Activated T-helper 17 cell treated with anti-CD3 and anti-CD28 coated beads, Interleukin-2, amount 50 U/mL, for 72 hours (primary cell): ENCODE results near the gene KRT71. TPM values are rescaled to one million over a fixed set of nuclear protein-coding genes. Genes with fewer than 3 reads are reported as not detected.

Experiments used
- ATAC-seq: fragments of 150-1000 bp; cut with Tn5 transposase; replicated peaks from 2 replicates; pipeline ENCODE4 v1.10.0; 2021; ENCODE audit warnings: mild to moderate bottlenecking, moderate library complexity
- H3K27ac Mint-ChIP-seq: one replicate; pipeline ENCODE4 v1.8.0; 2022; ENCODE audit warnings: mixed read lengths
- H3K27me3 Mint-ChIP-seq: one replicate; pipeline ENCODE4 v1.8.0; 2022; ENCODE audit warnings: mixed read lengths
- H3K36me3 Mint-ChIP-seq: one replicate; pipeline ENCODE4 v1.8.0; 2022; ENCODE audit warnings: low read depth, mild to moderate bottlenecking, mixed read lengths
- H3K4me1 Mint-ChIP-seq: one replicate; pipeline ENCODE4 v1.8.0; 2022; ENCODE audit warnings: mixed read lengths
- H3K4me3 Mint-ChIP-seq: one replicate; pipeline ENCODE4 v1.8.0; 2022; ENCODE audit warnings: mild to moderate bottlenecking, mixed read lengths
- H3K9me3 Mint-ChIP-seq: one replicate; pipeline ENCODE4 v1.8.0; 2022; ENCODE audit warnings: mixed read lengths
- total RNA-seq, 2 donors: library from RNA; stranded (reverse); gene quantifications; one replicate each; pipeline ENCODE4 v1.2.3, GENCODE V29; 2022

KRT71 gene
- total RNA-seq, 2 donors from 2014 or later, result not detected

DNA sequence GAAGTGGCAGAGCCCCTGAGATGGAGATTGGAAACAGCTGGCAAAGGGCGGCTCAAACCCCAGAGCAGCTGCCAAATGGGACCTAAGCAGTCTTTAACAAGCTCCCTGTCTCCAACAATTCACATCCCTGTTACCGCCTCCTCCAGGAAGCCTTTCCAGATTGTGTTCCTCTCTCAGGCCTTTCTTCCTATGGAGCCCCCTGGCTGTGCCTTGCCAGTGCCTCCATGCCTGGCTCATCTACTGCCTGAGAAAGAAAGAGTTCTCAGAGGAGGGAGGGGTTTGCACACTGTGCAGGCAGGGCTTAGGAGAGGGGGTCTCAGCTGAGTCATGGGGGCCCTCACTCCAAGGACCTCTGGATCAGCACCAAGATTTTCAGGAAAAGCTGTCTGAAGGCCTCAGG is 29.5 kb upstream of the KRT71 start:
- peaks cover 5% of the 10 kb centered on the region for H3K27me3 Mint-ChIP-seq
- H3K27ac Mint-ChIP-seq, result no peak overlapping the region
- no peak overlapping the region for H3K4me3 Mint-ChIP-seq
- H3K9me3 Mint-ChIP-seq, result no peaks in the 10 kb centered on the region
- no peak for ATAC-seq
- H3K4me1 Mint-ChIP-seq, result peaks cover 10% of the 10 kb centered on the region
- no peaks in the 10 kb centered on the region for H3K36me3 Mint-ChIP-seq

DNA sequence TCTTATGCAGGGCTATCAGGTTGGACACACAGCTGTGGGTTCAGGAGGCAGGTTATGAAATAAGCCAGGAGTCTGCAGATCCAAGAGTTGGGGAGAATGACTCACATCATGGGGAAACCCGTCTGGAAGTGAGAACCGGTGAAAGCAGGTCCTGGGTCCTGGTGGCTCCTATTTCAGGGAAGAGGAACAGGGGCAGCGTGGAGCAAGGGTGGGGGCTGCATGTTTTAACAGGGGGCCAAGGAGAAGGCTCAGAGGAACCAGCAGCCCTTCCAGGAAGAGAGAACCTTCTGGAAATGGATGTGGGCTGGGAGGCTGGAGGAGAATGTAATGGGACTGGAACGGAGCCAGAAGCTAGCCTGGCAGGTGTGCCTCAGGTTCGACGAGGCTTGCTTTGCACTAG is 28.5 kb upstream of the KRT71 start:
- no peaks in the 10 kb centered on the region for H3K9me3 Mint-ChIP-seq
- no peaks in the 10 kb centered on the region for H3K36me3 Mint-ChIP-seq
- H3K27me3 Mint-ChIP-seq, result peaks cover 5% of the 10 kb centered on the region
- ATAC-seq, result no peak
- H3K4me3 Mint-ChIP-seq, result no peak overlapping the region
- H3K4me1 Mint-ChIP-seq, result peaks cover 10% of the 10 kb centered on the region
- H3K27ac Mint-ChIP-seq, result no peak overlapping the region

DNA sequence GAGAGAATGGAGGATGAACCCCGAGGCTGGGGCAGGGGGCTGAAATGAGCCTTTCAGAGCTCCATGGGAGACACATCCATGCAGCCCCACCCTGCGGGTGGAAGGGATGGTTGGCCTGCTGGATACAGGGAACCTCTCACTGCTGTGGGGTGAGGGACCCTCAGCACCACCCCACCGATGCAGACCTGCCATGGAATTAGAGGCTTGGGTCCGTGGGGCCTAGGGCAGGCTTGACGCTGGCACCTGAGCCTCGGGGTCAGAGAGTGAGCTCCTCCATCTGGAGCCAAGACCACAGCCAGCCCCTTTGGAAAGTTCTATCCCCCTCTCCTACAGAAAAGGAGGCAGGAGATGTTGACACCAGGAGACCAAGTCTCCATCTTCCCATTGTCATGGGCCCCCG is 28.1 kb upstream of the KRT71 start:
- no peaks in the 10 kb centered on the region for H3K9me3 Mint-ChIP-seq
- peaks cover 6% of the 10 kb centered on the region for H3K27me3 Mint-ChIP-seq
- ATAC-seq, result no peak
- no peak overlapping the region for H3K4me3 Mint-ChIP-seq
- no peaks in the 10 kb centered on the region for H3K36me3 Mint-ChIP-seq
- peaks cover 5% of the 10 kb centered on the region for H3K4me1 Mint-ChIP-seq
- H3K27ac Mint-ChIP-seq, result no peak overlapping the region

DNA sequence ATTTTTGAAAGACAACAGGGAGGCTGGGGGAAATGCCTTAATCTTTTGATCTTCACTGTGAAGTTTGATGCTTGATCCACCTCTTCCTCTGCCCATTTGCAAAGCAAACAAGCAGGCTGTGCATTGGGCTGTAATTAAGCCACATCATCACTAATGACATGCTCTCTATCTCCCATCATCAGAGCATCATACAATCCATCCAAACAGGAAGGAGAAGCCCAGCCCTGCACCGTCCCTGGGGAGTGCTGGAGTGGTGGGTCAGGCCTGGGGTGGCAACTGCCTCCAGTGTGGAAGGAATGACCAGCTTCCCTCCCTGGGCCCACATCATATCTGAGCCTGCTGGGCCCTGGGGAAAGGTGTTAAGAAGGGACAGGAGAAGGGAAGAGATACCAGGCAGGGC is 27.6 kb upstream of the KRT71 start:
- no peaks in the 10 kb centered on the region for H3K9me3 Mint-ChIP-seq
- H3K4me3 Mint-ChIP-seq, result no peak overlapping the region
- H3K36me3 Mint-ChIP-seq, result no peaks in the 10 kb centered on the region
- peaks cover 9% of the 10 kb centered on the region for H3K27me3 Mint-ChIP-seq
- peaks cover 4% of the 10 kb centered on the region for H3K4me1 Mint-ChIP-seq
- H3K27ac Mint-ChIP-seq, result no peak overlapping the region
- ATAC-seq, result no peak

DNA sequence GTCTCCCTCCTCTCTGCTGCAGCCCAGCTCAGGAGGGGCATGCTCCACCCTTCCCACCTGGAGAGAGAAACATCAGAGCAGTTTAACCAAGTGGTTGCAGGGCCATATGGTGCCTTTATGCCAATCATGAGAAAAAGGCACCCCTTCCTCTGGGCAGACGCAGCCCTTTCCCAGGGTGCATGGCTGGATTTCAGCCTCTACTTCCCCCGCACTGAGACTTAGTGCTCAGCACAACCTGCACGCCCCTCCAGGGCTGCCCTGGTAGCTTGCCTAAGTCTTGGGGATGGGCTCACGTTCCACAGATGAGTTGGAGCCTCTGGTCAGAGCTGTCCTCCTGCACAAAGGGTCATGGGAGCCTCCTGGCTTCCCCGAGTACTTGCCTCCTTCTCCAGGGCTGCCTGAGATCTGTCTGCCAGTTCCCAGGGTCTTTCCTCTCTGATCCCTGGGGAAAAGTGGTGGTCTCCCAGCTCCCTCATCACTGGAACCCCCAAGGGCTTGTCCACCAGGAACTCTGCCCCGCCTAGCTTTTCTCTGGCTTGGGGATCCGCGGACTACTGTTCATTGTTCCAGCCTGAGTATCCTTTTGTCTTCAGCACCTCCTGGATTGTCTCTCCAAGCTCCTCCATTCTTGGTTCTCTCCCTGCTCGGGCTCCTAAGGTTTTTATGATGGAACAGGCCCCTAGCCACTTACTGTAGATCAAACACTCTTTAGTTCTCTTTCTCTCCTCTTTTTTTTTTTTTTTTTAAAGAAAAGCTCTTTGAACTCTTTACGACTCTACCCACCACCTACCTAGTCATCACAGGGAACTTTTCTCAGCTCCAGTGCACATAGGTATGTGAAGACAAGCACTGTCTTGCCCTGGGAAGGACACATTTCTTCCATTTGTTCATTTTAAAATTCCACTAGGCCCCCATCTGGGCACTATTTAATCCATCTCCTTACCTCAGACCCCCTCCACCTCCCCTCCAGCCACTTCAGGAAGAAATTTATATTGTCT is 26.8 kb upstream of the KRT71 start:
- Mint-ChIP-seq H3K9me3 (no peaks in the 10 kb centered on the region), H3K36me3 (no peaks in the 10 kb centered on the region), H3K4me1 (no peaks in the 10 kb centered on the region), H3K4me3 (no peak overlapping the region), H3K27me3 (peaks cover 9% of the 10 kb centered on the region), H3K27ac (no peak overlapping the region)
- ATAC-seq, result no peak

DNA sequence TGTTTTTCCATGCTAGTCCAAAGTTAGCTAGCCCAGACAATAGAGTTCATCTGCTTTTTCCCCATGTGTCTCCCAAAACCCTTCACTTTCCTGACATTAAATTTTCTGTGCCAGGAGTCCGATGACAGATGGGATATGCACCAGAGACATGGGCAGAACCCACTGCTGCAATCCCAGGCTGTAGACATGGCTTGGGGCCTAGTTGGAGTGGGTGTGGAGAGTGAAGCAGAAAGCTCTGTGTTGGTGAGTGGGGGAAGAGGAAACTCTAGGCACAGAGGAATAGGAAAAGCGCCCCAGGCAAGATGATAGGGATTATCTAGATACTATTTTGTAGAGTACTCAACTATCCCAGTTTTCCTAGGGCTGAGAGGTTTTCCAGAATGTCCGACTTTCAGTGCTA is 25.5 kb upstream of the KRT71 start:
- Mint-ChIP-seq H3K4me3 (no peak overlapping the region), H3K36me3 (no peaks in the 10 kb centered on the region), H3K27me3 (peaks cover 9% of the 10 kb centered on the region), H3K4me1 (no peaks in the 10 kb centered on the region), H3K9me3 (no peaks in the 10 kb centered on the region), H3K27ac (no peak overlapping the region)
- ATAC-seq, result no peak

DNA sequence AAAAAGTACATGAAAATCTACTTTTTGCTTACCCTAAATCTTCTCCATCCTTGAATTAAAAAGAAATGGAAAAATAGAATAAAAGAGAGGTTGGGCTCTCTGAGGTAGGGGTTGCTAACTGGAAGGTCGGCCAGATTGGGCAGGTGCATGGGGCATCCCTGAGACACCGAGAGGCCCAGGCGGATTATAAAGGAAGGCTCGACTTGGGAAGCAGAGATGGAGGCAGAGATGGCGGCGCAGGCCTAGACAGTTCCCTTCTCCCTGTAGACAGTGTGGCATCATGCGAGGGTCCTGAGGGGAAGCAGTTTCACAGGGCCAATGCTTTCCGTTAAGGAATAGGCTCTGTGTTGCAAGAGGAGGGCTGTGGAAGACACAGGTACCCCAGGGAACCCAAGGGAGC is 24.4 kb upstream of the KRT71 start:
- Mint-ChIP-seq H3K27ac (no peak overlapping the region), H3K4me3 (no peak overlapping the region), H3K9me3 (no peaks in the 10 kb centered on the region), H3K27me3 (peaks cover 14% of the 10 kb centered on the region), H3K36me3 (no peaks in the 10 kb centered on the region), H3K4me1 (no peaks in the 10 kb centered on the region)
- no peak for ATAC-seq

DNA sequence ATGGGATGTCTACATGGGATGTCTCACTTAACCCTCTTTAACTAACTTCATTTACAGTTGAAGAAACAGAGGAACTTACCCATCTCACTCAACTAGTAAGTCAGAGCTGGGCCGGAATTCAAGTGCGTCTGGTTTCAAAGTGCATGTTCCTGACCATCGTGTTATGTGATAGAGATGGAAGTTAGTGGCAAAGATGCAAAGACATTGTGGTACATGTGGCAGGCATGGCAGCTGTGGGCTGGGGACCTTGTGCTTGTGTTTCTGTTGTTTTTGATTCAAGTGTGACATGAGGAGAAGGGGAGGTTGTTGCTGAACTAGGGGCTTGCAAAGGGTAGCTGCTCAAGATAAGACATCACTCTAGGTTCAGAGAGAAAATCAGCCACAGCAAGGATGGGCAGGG is 23.0 kb upstream of the KRT71 start:
- no peak overlapping the region for H3K27ac Mint-ChIP-seq
- no peak for ATAC-seq
- H3K4me3 Mint-ChIP-seq, result no peak overlapping the region
- no peaks in the 10 kb centered on the region for H3K9me3 Mint-ChIP-seq
- H3K27me3 Mint-ChIP-seq, result peaks cover 14% of the 10 kb centered on the region
- no peaks in the 10 kb centered on the region for H3K4me1 Mint-ChIP-seq
- no peaks in the 10 kb centered on the region for H3K36me3 Mint-ChIP-seq

DNA sequence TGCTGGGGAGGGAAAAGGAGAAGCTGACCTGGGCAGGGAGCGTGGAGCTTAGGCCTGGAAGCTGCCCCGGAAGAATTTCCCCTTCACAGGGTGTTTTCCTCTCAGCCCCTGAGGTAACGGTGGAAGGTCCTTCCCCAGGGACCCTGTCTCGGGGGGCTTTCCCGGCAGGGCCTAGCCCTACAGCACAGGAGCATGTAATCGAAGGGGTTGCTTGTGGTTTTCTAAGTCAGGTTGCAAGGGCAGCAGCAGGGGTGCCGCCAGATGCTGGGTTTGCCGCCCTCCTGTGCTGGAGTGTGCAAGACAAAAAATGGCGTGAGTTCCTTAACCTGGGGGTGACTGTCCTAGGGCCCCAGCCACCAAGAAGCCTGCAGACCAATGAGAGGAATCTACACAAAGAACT is 22.3 kb upstream of the KRT71 start:
- Mint-ChIP-seq H3K27ac (no peak overlapping the region), H3K4me1 (no peaks in the 10 kb centered on the region), H3K9me3 (no peaks in the 10 kb centered on the region), H3K36me3 (no peaks in the 10 kb centered on the region), H3K4me3 (no peak overlapping the region), H3K27me3 (peaks cover 11% of the 10 kb centered on the region)
- no peak for ATAC-seq

DNA sequence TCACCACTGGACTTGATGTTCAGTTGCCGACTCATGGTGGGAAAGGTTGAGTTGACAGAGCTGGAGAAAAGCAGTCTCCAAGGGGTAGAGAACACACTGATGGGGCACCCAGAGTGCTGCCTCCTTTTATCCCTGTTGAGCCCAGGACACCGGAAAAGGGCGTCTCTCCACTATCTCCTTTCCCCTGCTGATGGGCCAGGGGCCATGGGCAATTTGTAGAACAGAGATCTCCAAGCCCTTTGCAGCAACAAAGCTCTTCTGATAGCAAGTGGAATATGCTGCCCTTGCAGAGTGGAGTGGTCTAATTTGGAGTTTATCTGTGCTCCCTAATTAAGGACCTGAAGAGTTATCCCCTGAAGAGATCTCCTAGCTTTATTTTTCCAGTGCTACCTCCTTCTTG is 20.8 kb upstream of the KRT71 start, which contains the start of gene KRT74:
TSS of gene KRT74 (minus strand) at position 101 of the 400 bp plus-strand sequence. CDS start at position 35, 66 bp downstream.
- Mint-ChIP-seq H3K4me3 (no peak within 1 kb of the TSS), H3K36me3 (no peaks in the 10 kb centered on the region), H3K27ac (no peak within 1 kb of the TSS), H3K27me3 (peaks cover 13% of the 10 kb centered on the region), H3K4me1 (no peaks in the 10 kb centered on the region), H3K9me3 (no peaks in the 10 kb centered on the region)
- no peak for ATAC-seq

DNA sequence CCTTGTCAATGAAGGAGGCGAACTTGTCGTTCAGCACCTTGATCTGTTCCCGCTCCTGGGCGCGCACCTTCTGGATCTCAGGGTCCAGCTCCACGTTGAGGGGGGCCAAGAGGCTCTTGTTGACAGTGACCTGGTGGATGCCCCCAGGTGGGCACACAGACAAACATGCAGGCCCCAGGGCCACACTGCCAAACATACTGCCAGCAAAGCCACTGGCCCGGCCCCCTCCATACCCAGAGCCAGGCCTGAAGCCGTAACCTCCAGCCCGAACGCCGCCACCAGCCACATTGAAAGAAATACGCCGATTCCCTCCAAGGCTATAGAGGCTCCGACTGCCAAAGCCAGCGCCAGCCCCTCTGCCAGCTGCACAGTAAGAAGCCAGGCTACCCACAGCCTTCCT is 20.4 kb upstream of the KRT71 start:
- no peak for ATAC-seq
- Mint-ChIP-seq H3K4me1 (no peaks in the 10 kb centered on the region), H3K9me3 (no peaks in the 10 kb centered on the region), H3K27ac (no peak overlapping the region), H3K36me3 (no peaks in the 10 kb centered on the region), H3K4me3 (no peak overlapping the region), H3K27me3 (peaks cover 13% of the 10 kb centered on the region)

DNA sequence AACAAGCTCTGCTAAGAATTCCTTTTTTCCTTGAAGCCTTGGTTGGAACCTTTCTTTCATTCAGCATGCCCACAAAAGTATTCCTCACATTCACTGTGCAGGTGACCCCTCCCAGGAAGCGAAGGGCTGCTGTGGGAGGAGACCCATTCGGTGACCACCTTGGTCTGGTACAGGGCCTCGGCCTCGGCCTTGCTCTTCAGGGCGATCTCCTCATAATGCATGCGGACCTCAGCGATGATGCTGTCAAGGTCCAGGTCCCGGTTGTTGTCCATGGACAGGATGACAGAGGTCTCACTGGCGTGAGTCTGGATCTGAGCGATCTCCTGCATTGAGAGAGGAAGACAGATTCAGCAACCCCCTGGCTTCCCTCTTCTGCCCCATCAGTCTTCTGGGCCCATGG is 17.6 kb upstream of the KRT71 start:
- H3K27ac Mint-ChIP-seq, result no peak overlapping the region
- H3K9me3 Mint-ChIP-seq, result no peaks in the 10 kb centered on the region
- peaks cover 18% of the 10 kb centered on the region for H3K27me3 Mint-ChIP-seq
- H3K4me3 Mint-ChIP-seq, result no peak overlapping the region
- no peak for ATAC-seq
- H3K36me3 Mint-ChIP-seq, result no peaks in the 10 kb centered on the region
- no peaks in the 10 kb centered on the region for H3K4me1 Mint-ChIP-seq

DNA sequence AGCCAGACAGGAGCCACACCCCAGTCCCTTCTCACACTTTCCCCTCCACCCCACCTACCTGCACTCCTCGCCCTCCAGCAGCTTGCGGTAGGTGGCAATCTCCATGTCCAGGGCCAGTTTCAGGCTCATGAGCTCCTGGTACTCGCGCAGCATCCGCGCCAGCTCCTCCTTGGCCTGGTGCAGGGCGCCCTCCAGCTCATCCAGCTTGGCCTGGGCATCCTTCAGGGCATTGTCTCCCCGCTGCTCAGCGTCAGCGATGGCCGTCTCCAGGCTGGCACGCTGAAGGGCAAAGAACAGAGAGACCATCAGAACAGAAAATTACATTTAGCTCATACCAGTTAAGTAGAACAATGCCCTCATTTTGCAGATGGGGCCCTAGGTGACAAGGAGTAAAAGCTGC is 15.2 kb upstream of the KRT71 start:
- no peaks in the 10 kb centered on the region for H3K4me1 Mint-ChIP-seq

DNA sequence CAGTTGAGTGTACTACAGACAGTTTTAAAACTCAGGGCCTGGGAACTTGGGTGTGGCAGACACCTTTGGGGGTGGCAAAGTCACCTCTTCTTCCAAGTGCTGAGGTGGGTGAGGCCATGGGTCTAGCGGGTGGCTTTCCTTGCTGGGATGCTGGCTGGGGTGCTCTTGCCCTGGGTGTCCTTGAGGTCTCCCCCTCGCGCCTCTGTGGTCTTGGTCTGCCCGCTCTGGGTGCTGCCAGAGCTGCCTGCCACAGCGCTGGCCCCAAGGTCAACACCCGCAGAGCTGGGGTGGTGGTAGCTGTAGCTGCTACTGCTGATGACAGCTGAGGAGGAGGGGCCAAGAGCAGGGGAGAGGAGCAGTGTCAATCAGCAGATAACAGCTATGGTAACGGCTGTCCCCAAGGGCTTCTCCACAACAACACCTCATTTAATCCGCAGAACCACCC is 13.9 kb upstream of the KRT71 start:
- Mint-ChIP-seq H3K36me3 (no peaks in the 10 kb centered on the region), H3K9me3 (no peaks in the 10 kb centered on the region), H3K27ac (no peak overlapping the region), H3K4me1 (no peaks in the 10 kb centered on the region), H3K4me3 (no peak overlapping the region), H3K27me3 (peaks cover 26% of the 10 kb centered on the region)
- ATAC-seq, result no peak

More for the DNA sequence above, 15.2 kb upstream of the KRT71 start:
- peaks cover 32% of the 10 kb centered on the region for H3K27me3 Mint-ChIP-seq
- H3K27ac Mint-ChIP-seq, result no peak overlapping the region
- H3K9me3 Mint-ChIP-seq, result no peaks in the 10 kb centered on the region
- ATAC-seq, result no peak
- H3K36me3 Mint-ChIP-seq, result no peaks in the 10 kb centered on the region
- no peak overlapping the region for H3K4me3 Mint-ChIP-seq

DNA sequence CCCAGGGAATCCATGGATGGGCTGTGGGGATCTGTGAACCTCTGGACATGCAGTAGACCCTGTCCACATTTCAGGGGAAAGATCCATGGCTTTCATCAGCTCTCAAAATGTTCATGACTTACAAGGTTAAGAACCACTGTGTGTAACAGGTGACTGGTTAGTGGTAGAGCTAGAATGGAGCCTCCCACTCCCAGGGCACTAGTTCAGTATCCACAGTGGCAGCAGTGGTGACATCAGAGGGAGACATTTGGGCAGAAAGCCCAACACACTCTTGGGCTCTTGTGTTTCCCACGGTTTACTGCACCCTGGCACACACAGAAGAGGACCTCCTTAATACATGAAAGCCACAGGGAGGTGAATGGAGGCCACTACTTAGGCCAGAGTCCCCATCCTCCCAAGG is 11.6 kb upstream of the KRT71 start:
- H3K4me3 Mint-ChIP-seq, result no peak overlapping the region
- peaks cover 34% of the 10 kb centered on the region for H3K27me3 Mint-ChIP-seq
- no peaks in the 10 kb centered on the region for H3K36me3 Mint-ChIP-seq
- ATAC-seq, result no peak
- no peaks in the 10 kb centered on the region for H3K9me3 Mint-ChIP-seq
- no peaks in the 10 kb centered on the region for H3K4me1 Mint-ChIP-seq
- no peak overlapping the region for H3K27ac Mint-ChIP-seq
